K562 (cell line): Measurements from ENCODE around the gene EME1.

Experiments used
- CBX1 ChIP-seq: sonication (generic); IDR thresholded peaks from 2 replicates; pipeline ENCODE4 v1.6.1; 2016; ENCODE audit warnings: antibody characterized with exemption, low read depth, mild to moderate bottlenecking
- CTBP1 ChIP-seq: fragments of 450-650 bp; IDR thresholded peaks from 2 replicates; pipeline ENCODE4 v1.6.1; 2016; ENCODE audit warnings: borderline replicate concordance
- GTF2F1 ChIP-seq: IDR thresholded peaks from 2 replicates; pipeline ENCODE4 v1.6.1; 2011; ENCODE audit warnings: low read depth, low read length, improper control_type of control experiment
- PHF8 ChIP-seq: fragments of 200-600 bp; sonication (generic); IDR thresholded peaks from 2 replicates; pipeline ENCODE4 v1.6.1; 2012; ENCODE audit warnings: mixed run types, mild to moderate bottlenecking, inconsistent platforms, low read length, moderate library complexity, borderline replicate concordance
- TAF1 ChIP-seq: IDR thresholded peaks from 2 replicates; pipeline ENCODE4 v1.6.1; 2011; ENCODE audit warnings: mild to moderate bottlenecking, low read length, moderate library complexity; ENCODE audit not compliant: insufficient read depth, control insufficient read depth, severe bottlenecking; ENCODE audit errors: extremely low read depth
- ZC3H4 ChIP-seq: sonication (generic); formaldehyde crosslinking; IDR thresholded peaks from 2 replicates; pipeline ENCODE4 v1.9.0; 2021; ENCODE audit warnings: missing genetic modification reagents, borderline replicate concordance
- ZNF124 ChIP-seq: sonication (generic); formaldehyde crosslinking; IDR thresholded peaks from 2 replicates; pipeline ENCODE4 v1.8.1; 2022; ENCODE audit warnings: missing genetic modification reagents
- ZNF274 ChIP-seq: IDR thresholded peaks from 2 replicates; pipeline ENCODE4 v1.6.1; 2011; ENCODE audit warnings: low read depth, mild to moderate bottlenecking, low read length, moderate library complexity, borderline replicate concordance
- TF ChIP-seq, protein P1 (sequence below), 2 experiments: fragments of 200-800 bp in 1 of 2; sonication (Bioruptor generic) in 1 of 2; sonication (generic) in 1 of 2; formaldehyde crosslinking in 1 of 2; IDR thresholded peaks in 1 of 2; conservative IDR thresholded peaks in 1 of 2; 2 replicates each; pipeline versions ENCODE4 v1.5.0 to v1.6.1; 2016 to 2020; ENCODE audit warnings: missing compliant biosample characterization in 1 of 2, missing genetic modification characterization in 1 of 2, missing genetic modification reagents in 1 of 2
- TF ChIP-seq, protein P2 (sequence below): IDR thresholded peaks from 2 replicates; pipeline ENCODE4 v1.6.1; 2011; ENCODE audit warnings: borderline replicate concordance, low read depth, mild to moderate bottlenecking, moderate library complexity, low read length; ENCODE audit not compliant: insufficient read depth, poor library complexity, severe bottlenecking
- TF ChIP-seq, protein P3 (sequence below), 3 experiments: IDR thresholded peaks in 2 of 3; conservative IDR thresholded peaks in 1 of 3; 2 replicates each; pipeline ENCODE4 v1.5.1; 2011 to 2012; ENCODE audit warnings: low read length in 3 of 3, mild to moderate bottlenecking in 3 of 3, control low read depth in 2 of 3, improper control_type of control experiment in 1 of 3, inconsistent platforms in 1 of 3, low read depth in 1 of 3, mixed read lengths in 1 of 3, moderate library complexity in 1 of 3; ENCODE audit not compliant: insufficient read depth in 2 of 3

DNA sequence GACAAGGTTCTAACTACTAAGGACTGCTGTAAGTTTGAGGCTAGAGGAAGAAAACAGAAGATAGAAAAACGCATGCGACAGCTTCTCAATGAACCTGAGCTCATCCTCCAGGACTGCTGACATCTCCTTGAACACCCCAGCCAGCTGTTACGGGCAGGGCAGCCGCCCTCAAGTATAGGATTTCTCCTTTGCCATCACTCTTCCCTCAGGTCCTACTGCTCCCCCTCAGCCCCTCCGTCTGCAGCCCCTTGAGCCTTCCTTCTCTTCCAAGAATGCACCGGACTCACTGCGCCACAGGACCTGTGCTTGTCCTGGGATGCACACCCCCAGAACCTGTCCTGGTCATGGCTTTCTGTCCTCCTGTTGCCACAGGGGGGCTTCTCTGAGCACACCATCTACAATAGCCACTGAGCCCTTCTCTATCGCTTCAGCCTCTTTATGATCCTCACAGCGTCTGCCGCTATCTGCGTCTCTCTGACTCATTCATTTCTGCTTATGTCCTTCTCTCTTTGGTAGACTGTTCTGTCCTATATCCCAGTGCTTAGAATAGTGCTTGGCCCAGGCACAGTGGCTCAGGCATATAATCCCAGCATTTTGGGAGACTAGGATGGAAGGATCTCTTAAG is 42.8 kb upstream of the EME1 start:
- TF ChIP-seq ZNF274 = no peak
- TF ChIP-seq, protein P1, sequence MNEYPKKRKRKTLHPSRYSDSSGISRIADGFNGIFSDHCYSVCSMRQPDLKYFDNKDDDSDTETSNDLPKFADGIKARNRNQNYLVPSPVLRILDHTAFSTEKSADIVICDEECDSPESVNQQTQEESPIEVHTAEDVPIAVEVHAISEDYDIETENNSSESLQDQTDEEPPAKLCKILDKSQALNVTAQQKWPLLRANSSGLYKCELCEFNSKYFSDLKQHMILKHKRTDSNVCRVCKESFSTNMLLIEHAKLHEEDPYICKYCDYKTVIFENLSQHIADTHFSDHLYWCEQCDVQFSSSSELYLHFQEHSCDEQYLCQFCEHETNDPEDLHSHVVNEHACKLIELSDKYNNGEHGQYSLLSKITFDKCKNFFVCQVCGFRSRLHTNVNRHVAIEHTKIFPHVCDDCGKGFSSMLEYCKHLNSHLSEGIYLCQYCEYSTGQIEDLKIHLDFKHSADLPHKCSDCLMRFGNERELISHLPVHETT (CRISPR knock-in tag; conservative IDR thresholded peaks at IDR 0.05 in 1 of 2, IDR thresholded peaks at IDR 0.05 in 1 of 2) = no peak
- no peak for TF ChIP-seq PHF8
- TF ChIP-seq, protein P2, sequence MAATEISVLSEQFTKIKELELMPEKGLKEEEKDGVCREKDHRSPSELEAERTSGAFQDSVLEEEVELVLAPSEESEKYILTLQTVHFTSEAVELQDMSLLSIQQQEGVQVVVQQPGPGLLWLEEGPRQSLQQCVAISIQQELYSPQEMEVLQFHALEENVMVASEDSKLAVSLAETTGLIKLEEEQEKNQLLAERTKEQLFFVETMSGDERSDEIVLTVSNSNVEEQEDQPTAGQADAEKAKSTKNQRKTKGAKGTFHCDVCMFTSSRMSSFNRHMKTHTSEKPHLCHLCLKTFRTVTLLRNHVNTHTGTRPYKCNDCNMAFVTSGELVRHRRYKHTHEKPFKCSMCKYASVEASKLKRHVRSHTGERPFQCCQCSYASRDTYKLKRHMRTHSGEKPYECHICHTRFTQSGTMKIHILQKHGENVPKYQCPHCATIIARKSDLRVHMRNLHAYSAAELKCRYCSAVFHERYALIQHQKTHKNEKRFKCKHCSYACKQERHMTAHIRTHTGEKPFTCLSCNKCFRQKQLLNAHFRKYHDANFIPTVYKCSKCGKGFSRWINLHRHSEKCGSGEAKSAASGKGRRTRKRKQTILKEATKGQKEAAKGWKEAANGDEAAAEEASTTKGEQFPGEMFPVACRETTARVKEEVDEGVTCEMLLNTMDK = no peak
- no peak for TF ChIP-seq ZNF124 (CRISPR knock-in tag)
- no peak for TF ChIP-seq CTBP1
- TF ChIP-seq, protein P3, sequence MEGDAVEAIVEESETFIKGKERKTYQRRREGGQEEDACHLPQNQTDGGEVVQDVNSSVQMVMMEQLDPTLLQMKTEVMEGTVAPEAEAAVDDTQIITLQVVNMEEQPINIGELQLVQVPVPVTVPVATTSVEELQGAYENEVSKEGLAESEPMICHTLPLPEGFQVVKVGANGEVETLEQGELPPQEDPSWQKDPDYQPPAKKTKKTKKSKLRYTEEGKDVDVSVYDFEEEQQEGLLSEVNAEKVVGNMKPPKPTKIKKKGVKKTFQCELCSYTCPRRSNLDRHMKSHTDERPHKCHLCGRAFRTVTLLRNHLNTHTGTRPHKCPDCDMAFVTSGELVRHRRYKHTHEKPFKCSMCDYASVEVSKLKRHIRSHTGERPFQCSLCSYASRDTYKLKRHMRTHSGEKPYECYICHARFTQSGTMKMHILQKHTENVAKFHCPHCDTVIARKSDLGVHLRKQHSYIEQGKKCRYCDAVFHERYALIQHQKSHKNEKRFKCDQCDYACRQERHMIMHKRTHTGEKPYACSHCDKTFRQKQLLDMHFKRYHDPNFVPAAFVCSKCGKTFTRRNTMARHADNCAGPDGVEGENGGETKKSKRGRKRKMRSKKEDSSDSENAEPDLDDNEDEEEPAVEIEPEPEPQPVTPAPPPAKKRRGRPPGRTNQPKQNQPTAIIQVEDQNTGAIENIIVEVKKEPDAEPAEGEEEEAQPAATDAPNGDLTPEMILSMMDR (IDR thresholded peaks at IDR 0.05 in 2 of 3, conservative IDR thresholded peaks at IDR 0.05 in 1 of 3; ENCODE audit: insufficient read depth in 2 of 3, low read depth in 1 of 3, low read length in 3 of 3) = no peak
- no peak for TF ChIP-seq ZC3H4
- TF ChIP-seq GTF2F1 = no peak
- no peak for TF ChIP-seq CBX1
- no peak for TF ChIP-seq TAF1
